HPDE6-E6E7 (cell line): ENCODE data around the gene PTGFR.

Experiments
- DNase-seq: peaks from one replicate; pipeline ENCODE4 v3.0.0; 2011; ENCODE audit warnings: missing footprints; ENCODE audit errors: extremely low spot score

PTGFR gene

GRCh38 chr1:78520843-78521242, 30.1 kb downstream of the PTGFR start:
- DNase-seq: no peak

DNA sequence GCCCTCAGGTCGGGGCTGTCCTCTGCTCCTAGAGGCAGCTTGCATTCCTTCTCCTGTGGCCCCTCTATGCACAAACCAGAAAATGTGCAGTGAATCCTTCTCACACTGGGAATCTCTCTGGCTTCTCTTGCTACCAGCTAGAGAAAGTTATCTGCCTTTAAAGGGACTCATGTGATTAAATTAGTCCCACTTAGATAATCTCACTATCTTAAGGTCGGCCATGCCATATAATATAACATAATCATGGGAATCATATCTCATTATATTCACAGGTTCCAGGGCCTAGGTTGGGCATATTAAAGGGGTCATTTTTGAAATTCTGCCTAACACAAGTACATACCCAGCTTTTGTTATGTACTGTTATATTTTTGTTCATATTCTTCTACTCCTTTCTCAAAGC, 31.4 kb downstream of the PTGFR start:
- DNase-seq: no peak

- DNase-seq: no peak
Measured at GRCh38 chr1:78526496-78526895, 35.7 kb downstream of the PTGFR start.

GRCh38 chr1:78527706-78528105, 36.9 kb downstream of the PTGFR start:
- DNase-seq: no peak

DNA sequence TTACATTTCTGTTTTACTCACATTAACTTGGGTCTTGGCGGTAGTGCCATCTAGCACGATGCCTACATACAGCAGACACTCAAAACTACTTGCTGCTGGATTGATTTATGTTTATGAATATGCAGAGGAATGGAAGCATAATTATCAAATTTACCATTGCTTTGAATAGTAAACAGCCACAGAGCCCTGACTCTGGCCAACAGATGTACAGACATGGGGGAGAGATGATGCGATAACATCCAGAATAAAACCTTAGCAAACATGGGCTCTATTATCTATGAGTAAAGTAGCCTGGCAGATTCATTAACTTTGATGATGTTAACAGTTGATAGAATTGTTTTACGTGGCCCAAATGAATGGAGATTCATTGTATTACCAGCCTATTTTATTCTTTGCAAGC, 42.8 kb downstream of the PTGFR start:
- DNase-seq: no peak

- DNase-seq: no peak
Measured at GRCh38 chr1:78535286-78535685, 44.5 kb downstream of the PTGFR start.

DNA sequence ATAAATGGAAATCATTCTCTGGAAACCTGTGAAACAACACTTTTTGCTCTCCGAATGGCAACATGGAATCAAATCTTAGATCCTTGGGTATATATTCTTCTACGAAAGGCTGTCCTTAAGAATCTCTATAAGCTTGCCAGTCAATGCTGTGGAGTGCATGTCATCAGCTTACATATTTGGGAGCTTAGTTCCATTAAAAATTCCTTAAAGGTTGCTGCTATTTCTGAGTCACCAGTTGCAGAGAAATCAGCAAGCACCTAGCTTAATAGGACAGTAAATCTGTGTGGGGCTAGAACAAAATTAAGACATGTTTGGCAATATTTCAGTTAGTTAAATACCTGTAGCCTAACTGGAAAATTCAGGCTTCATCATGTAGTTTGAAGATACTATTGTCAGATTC, 45.7 kb downstream of the PTGFR start:
- no peak for DNase-seq

DNA sequence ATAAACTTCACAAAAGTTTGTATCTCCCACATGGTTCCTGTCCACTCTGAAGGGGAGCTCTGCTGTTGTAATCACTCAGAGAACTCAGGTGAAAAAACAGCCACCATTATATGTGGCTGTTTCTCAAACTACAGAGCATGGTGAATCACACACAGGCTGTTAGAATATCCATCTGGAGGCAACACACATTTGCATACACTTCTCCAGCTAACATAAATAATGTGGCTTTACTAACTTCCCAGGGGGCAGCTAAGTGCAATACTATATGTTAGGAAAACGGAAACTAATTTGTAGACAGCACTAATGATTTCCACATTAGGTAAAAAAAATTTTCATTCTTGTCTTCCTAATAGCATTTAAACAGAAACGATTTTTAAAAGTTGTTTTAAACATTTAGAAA, 49.3 kb downstream of the PTGFR start:
- no peak for DNase-seq

DNA sequence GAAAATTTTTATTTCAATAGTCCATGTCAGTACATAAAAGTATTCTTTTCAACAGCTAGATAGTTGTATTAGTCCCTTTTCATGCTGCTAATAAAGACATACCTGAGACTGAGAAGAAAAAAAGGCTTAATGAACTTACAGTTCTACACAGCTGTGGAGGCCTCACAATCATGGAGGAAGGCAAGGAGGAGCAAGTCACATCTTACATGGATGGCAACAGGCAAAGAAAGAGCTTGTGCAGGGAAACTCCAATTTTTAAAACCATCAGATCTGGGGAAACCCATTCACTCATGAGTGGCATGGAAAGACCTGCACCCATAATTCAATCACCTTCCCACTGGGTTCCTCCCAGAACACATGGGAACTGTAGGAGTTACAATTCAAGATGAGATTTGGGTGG, 50.7 kb downstream of the PTGFR start:
- DNase-seq: no peak

DNA sequence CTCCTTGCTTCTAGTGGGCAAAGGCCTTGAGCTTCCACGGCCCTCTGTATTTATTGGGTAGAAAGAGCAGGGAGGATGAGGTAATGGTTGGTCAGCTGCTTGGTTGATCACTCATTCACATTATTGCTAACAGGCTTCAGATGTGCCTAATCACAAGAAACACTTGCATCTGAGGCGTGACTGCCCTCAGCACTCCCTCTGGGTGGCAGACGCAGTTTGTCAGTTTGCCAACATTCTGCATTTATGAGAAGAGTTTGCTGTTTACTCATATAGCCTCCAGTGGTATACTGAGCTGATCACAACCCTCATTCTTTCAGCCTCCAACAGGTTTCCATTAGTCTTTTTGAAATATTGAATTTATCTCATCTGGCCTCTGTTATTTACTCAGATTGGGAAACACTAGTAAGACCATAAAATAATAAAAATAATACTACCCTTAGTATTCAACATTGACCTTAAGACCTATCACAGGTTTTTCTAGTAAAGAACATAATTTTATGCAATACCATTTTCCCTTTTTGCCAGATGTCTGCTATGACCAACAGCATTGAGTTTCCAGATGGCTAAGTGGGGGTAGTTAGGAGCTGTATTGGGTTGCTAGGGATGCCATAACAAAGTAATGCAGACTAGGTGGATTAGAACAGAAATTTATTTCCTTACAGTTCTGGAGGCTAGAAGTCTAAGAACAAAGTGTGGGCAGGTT, 53.3 kb downstream of the PTGFR start:
- no peak for DNase-seq

GRCh38 chr1:78547081-78547480, 56.3 kb downstream of the PTGFR start:
- no peak for DNase-seq

GRCh38 chr1:78549331-78549730, 58.6 kb downstream of the PTGFR start:
- no peak for DNase-seq

GRCh38 chr1:78549891-78550290, 59.1 kb downstream of the PTGFR start:
- DNase-seq: no peak

- DNase-seq: no peak
Measured at GRCh38 chr1:78553859-78554258, 63.1 kb downstream of the PTGFR start.

GRCh38 chr1:78554840-78555239, 64.1 kb downstream of the PTGFR start:
- no peak for DNase-seq

DNA sequence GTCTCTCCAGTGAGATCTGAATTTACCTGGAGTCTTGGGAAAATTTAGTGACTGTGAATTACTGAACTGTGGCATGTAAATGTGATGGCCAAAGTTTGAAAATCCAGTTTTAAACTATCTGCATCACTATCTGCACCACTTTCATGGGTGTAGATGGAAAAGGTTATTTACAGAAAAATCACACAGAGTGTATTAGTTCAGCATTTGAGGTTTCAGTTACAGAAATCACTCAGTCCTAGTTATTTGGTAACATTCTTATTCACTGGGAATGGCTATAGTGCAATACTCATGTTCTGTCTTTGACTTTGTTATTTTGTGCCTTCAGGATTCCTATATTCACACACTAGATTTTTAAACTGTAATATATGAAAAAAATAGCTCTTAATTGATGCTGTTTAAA, 68.9 kb downstream of the PTGFR start:
- DNase-seq: no peak

DNA sequence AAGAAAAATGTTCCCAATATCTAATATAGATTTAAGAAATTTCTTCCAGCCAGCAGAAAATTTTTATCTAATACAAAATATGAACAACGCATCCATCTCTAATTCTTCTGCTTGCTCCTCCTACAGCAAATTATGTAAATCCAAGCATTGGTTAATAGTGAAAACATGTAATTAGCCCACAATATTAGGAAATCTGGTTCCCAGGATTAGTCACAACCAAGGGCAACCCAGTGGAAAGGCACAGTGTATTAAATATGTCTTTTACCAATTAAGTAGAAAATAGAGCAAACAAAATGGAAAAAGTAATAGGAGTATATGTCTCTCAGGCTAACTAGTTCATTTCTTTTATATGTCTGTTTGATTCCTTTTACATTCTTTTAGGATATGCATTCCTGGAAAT, 70.0 kb downstream of the PTGFR start:
- DNase-seq: no peak

- DNase-seq: no peak
Measured at GRCh38 chr1:78561856-78562255, 71.1 kb downstream of the PTGFR start.

DNA sequence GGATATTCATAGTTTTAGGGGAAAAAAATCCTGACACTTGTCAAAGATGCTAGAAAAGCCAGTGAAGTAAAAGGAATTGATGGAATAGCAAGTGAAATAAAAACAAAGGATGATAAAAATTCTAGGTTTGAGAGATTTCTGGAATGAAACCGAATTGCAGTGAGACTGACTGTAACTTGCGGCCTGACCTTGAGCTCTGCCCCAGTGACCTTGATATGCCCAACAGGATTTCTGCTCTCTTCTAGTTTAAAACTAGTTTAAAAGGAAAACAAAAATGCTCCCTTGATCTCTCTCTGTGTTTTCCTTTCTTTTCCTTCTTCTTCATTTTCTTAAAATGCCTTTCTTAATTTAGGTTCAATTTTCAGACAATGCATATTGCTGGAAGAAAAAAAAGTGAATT, 74.6 kb downstream of the PTGFR start:
- no peak for DNase-seq

- no peak for DNase-seq
Measured at GRCh38 chr1:78570539-78570938, 79.8 kb downstream of the PTGFR start.

- no peak for DNase-seq
Measured at GRCh38 chr1:78577257-78578100, 86.7 kb downstream of the PTGFR start.

DNA sequence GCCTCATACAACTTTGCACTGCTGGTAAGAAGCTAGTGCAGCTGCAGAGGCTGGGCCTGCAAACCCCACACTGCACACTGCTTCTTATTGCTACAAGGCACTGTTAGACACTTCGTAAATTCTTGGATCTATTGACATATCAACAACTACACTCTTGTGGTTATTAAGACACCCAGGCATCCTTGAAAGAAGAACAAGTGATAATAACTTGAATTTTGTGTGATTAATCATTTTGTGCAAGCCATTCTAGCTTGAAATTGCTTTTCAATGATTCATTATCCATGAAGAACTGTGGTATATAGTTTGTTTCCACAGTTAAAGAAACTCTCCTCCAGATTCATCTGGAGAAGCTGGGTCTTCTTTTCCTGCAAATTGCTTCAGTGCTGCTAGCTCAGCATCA, 95.8 kb downstream of the PTGFR start:
- no peak for DNase-seq

DNA sequence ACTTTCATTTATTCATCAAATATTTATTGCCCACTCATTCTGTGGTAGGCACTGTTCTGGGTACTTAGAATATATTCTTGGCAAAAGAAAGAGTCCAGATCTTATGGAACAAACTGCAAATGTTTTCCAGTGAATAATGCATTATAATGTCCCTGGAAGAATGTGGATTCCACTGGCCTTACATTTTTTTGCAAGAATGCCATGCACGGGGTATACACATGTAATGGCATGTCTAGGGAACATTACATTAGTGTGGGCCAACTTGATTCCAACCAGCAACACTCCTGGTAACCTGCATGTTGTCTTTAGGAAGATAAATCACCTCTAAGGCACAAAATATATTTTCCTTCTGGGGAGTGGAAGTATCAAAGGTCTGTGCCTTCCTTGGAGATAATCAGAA, 96.4 kb downstream of the PTGFR start:
- no peak for DNase-seq
